Measurements from ENCODE around the gene KIF25.

GRCh38 chr6:168084465-168085160, 87.1 kb downstream of the KIF25 start:
- TF ChIP-seq EP300 (IDR thresholded peaks at IDR 0.05; ENCODE audit: borderline replicate concordance) (no peak), TCF12 (IDR thresholded peaks at IDR 0.05; ENCODE audit: low read depth) (no peak), YY1 (IDR thresholded peaks at IDR 0.05; ENCODE audit: low read depth) (no peak), MAX (IDR thresholded peaks at IDR 0.05) (no peak), USF1 (IDR thresholded peaks at IDR 0.05) (no peak), RAD21 (IDR thresholded peaks at IDR 0.05; ENCODE audit: low read depth) (no peak), TAF1 (IDR thresholded peaks at IDR 0.05; ENCODE audit: low read depth) (no peak), ZBTB7A (IDR thresholded peaks at IDR 0.05; ENCODE audit: low read depth) (no peak), NFIC (IDR thresholded peaks at IDR 0.05) (no peak), FOXM1 (IDR thresholded peaks at IDR 0.05; ENCODE audit: borderline replicate concordance, low read depth) (no peak), REST (IDR thresholded peaks at IDR 0.05; ENCODE audit: low read depth) (no peak), TEAD4 (IDR thresholded peaks at IDR 0.05) (no peak)

All from Ishikawa (cell line).